ENCODE data around the gene DIS3L2.

- TF ChIP-seq TAF1 (IDR thresholded peaks at IDR 0.05; ENCODE audit: borderline replicate concordance, insufficient read depth, low read length) = no peak
- no peak for TF ChIP-seq REST (IDR thresholded peaks at IDR 0.05; ENCODE audit: insufficient read depth in 1 of 2, low read depth in 2 of 2, low read length in 2 of 2)
- TF ChIP-seq POLR2AphosphoS5 (IDR thresholded peaks at IDR 0.05; ENCODE audit: low read depth, low read length) = no peak
- TF ChIP-seq SIN3A (IDR thresholded peaks at IDR 0.05; ENCODE audit: borderline replicate concordance, insufficient read depth, low read length) = no peak
Observed at GRCh38 chr2:232386490-232386739, 424.9 kb downstream of the DIS3L2 start.

Measured in PFSK-1 (cell line).